Hepatocyte (in vitro differentiated cells): ENCODE measurements around the gene RNF222.

ENCODE experiments used
- CTCF ChIP-seq: fragments of 200-600 bp; sonication (generic); IDR thresholded peaks from 2 replicates; pipeline ENCODE4 v1.5.1; 2016; ENCODE audit warnings: antibody characterized with exemption, mild to moderate bottlenecking; ENCODE audit not compliant: poor library complexity
- EZH2 ChIP-seq: fragments of 200-600 bp; sonication (generic); IDR thresholded peaks from 2 replicates; pipeline ENCODE4 v1.6.1; 2016; ENCODE audit warnings: antibody characterized with exemption, mild to moderate bottlenecking, borderline replicate concordance
- EZH2phosphoT487 ChIP-seq: fragments of 200-600 bp; sonication (generic); IDR thresholded peaks from one replicate; pipeline ENCODE4 v1.6.1; 2018; ENCODE audit warnings: antibody characterized with exemption, mild to moderate bottlenecking, low read depth, moderate library complexity; ENCODE audit not compliant: unreplicated experiment, severe bottlenecking

GRCh38 chr17:8436169-8436843 lies 38.7 kb upstream of the RNF222 start:
- TF ChIP-seq CTCF = no peak
- TF ChIP-seq EZH2 = no peak
- no peak for TF ChIP-seq EZH2phosphoT487
